Body of pancreas (tissue), 4 donors: Measurements from ENCODE around the gene CMKLR1.

ENCODE experiments used
- CTCF ChIP-seq, 7 experiments: fragments of 450-650 bp in 4 of 7; fragments of 200-600 bp in 3 of 7; sonication (generic) in 3 of 7; IDR thresholded peaks; one replicate each; pipeline ENCODE4 v1.5.1; 2016 to 2019; ENCODE audit warnings: antibody characterized with exemption in 7 of 7
- POLR2A ChIP-seq, 3 donors: fragments of 450-650 bp; IDR thresholded peaks; one replicate each; pipeline ENCODE4 v1.6.1; 2016; ENCODE audit warnings: antibody characterized with exemption in 3 of 3, mild to moderate bottlenecking in 2 of 3

GRCh38 chr12:108357834-108358579 lies 18.9 kb upstream of the CMKLR1 start:
- TF ChIP-seq CTCF (IDR thresholded peaks at IDR 0.05): no peak
- TF ChIP-seq POLR2A (IDR thresholded peaks at IDR 0.05): no peak
